K562 (cell line): ENCODE measurements around the gene HNRNPA2B1. TPM values are rescaled to one million over a fixed set of nuclear protein-coding genes. Genes with fewer than 3 reads are reported as not detected.

Experiments
- ATF1 ChIP-seq, 2 experiments: fragments of 450-650 bp in 1 of 2; IDR thresholded peaks; 2 replicates each; pipeline ENCODE4 v1.6.1; 2016; ENCODE audit warnings: missing compliant biosample characterization in 1 of 2, missing genetic modification characterization in 1 of 2
- FOXO4 ChIP-seq: fragments of 450-650 bp; formaldehyde crosslinking; IDR thresholded peaks from 2 replicates; pipeline ENCODE4 v1.4.0; 2020; ENCODE audit warnings: mild to moderate bottlenecking, moderate library complexity
- FOXP4 ChIP-seq: sonication (generic); formaldehyde crosslinking; IDR thresholded peaks from 2 replicates; pipeline ENCODE4 v1.8.0; 2022; ENCODE audit warnings: mild to moderate bottlenecking, missing genetic modification reagents, borderline replicate concordance
- HDAC3 ChIP-seq: fragments of 450-650 bp; IDR thresholded peaks from 2 replicates; pipeline ENCODE4 v1.6.1; 2018; ENCODE audit warnings: borderline replicate concordance, mild to moderate bottlenecking, moderate library complexity; ENCODE audit not compliant: partially characterized antibody
- KHSRP ChIP-seq: fragments of 450-650 bp; IDR thresholded peaks from 2 replicates; pipeline ENCODE4 v1.6.1; 2017
- NFATC3 ChIP-seq: fragments of 450-650 bp; IDR thresholded peaks from 2 replicates; pipeline ENCODE4 v1.6.1; 2017; ENCODE audit warnings: mild to moderate bottlenecking
- OTX1 ChIP-seq: fragments of 450-650 bp; formaldehyde crosslinking; IDR thresholded peaks from 2 replicates; pipeline ENCODE4 v1.4.0; 2022; ENCODE audit warnings: mild to moderate bottlenecking
- PHF21A ChIP-seq: fragments of 450-650 bp; IDR thresholded peaks from 2 replicates; pipeline ENCODE4 v1.6.1; 2017; ENCODE audit warnings: low read depth, borderline replicate concordance
- PTRF ChIP-seq: fragments of 450-650 bp; IDR thresholded peaks from 2 replicates; pipeline ENCODE4 v1.6.1; 2016; ENCODE audit warnings: mild to moderate bottlenecking, missing genetic modification characterization, missing compliant biosample characterization
- PYGO2 ChIP-seq: fragments of 450-650 bp; IDR thresholded peaks from 2 replicates; pipeline ENCODE4 v1.6.1; 2016; ENCODE audit warnings: mild to moderate bottlenecking, missing genetic modification characterization, moderate library complexity, missing compliant biosample characterization
- RBM22 ChIP-seq: fragments of 200-400 bp; formaldehyde crosslinking; IDR thresholded peaks from 2 replicates; pipeline ENCODE4 v1.6.1; 2018; ENCODE audit warnings: low read length, low read depth; ENCODE audit not compliant: poor library complexity, severe bottlenecking
- TAF1 ChIP-seq: IDR thresholded peaks from 2 replicates; pipeline ENCODE4 v1.6.1; 2011; ENCODE audit warnings: mild to moderate bottlenecking, low read length, moderate library complexity; ENCODE audit not compliant: insufficient read depth, control insufficient read depth, severe bottlenecking; ENCODE audit errors: extremely low read depth
- TBL1XR1 ChIP-seq, 2 experiments: IDR thresholded peaks; 2 replicates each; pipeline ENCODE4 v1.6.1; 2012; ENCODE audit warnings: improper control_type of control experiment in 2 of 2, low read length in 2 of 2, mild to moderate bottlenecking in 1 of 2
- TEAD4 ChIP-seq, 2 experiments: sonication (generic) in 1 of 2; formaldehyde crosslinking in 1 of 2; IDR thresholded peaks; 2 replicates each; pipeline versions ENCODE4 v1.6.1 to v1.8.0; 2012 to 2022; ENCODE audit warnings: borderline replicate concordance in 1 of 2, inconsistent platforms in 1 of 2, low read length in 1 of 2, mild to moderate bottlenecking in 1 of 2, missing genetic modification reagents in 1 of 2
- ZBTB12 ChIP-seq: fragments of 250-450 bp; sonication (Bioruptor Pico); IDR thresholded peaks from 2 replicates; pipeline ENCODE4 v1.4.0; 2020
- ZBTB17 ChIP-seq: fragments of 450-650 bp; formaldehyde crosslinking; IDR thresholded peaks from 2 replicates; pipeline ENCODE4 v1.4.0; 2020; ENCODE audit warnings: mild to moderate bottlenecking
- ZFP36 ChIP-seq: fragments of 150-350 bp; IDR thresholded peaks from 2 replicates; pipeline ENCODE4 v1.6.1; 2018; ENCODE audit warnings: low read length, low read depth; ENCODE audit not compliant: partially characterized antibody
- ZNF740 ChIP-seq, 3 experiments: fragments of 200-800 bp in 1 of 3; sonication (Bioruptor generic) in 1 of 3; sonication (generic) in 1 of 3; formaldehyde crosslinking in 1 of 3; IDR thresholded peaks; 2 replicates each; pipeline versions ENCODE4 v1.6.1 to v1.8.0; 2016 to 2022; ENCODE audit warnings: mild to moderate bottlenecking in 2 of 3, missing compliant biosample characterization in 2 of 3, missing genetic modification characterization in 2 of 3, missing genetic modification reagents in 1 of 3
- ZNF75A ChIP-seq: fragments of 450-650 bp; formaldehyde crosslinking; IDR thresholded peaks from 2 replicates; pipeline ENCODE4 v1.4.0; 2020; ENCODE audit warnings: mild to moderate bottlenecking
- ZNF766 ChIP-seq: fragments of 200-800 bp; sonication (Bioruptor generic); conservative IDR thresholded peaks from 2 replicates; pipeline ENCODE4 v1.6.1; 2016; ENCODE audit warnings: missing genetic modification characterization, missing compliant biosample characterization
- ZZZ3 ChIP-seq: fragments of 450-650 bp; IDR thresholded peaks from 2 replicates; pipeline ENCODE4 v1.6.1; 2016; ENCODE audit warnings: antibody characterized with exemption, mild to moderate bottlenecking, moderate library complexity
- polyA plus RNA-seq, 8 experiments: library from polyadenylated mRNA; depleted of rRNA in 4 of 8; stranded (reverse) in 5 of 8; unstranded in 3 of 8; fragments of >200 nt; fragmentation: Nextera tagmentation in 2 of 8; fragmentation: Illumina TruSeq in 1 of 8; extraction: Ambion mirVana in 2 of 8; extraction: Trizol in 1 of 8; gene quantifications; 2 replicates each; pipeline versions ENCODE4 v1.2.1 to v1.2.3, GENCODE V29; 2011 to 2014; ENCODE audit warnings: inconsistent platforms in 1 of 8, missing spikeins in 1 of 8
- total RNA-seq, 7 experiments: library from RNA; depleted of rRNA in 6 of 7; stranded (reverse); fragments of >200 nt in 6 of 7; fragmentation: Illumina TruSeq in 2 of 7; extraction: Trizol in 2 of 7; gene quantifications; 2 replicates each; pipeline versions ENCODE4 v1.2.1 to v1.2.3, GENCODE V29; 2011 to 2021; ENCODE audit warnings: low replicate concordance in 1 of 7

Gene HNRNPA2B1
- total and polyA plus RNA-seq, 9 of the 15 experiments (the other 6 are each of a cell fraction or from before 2014, with no cell fraction given): 630 to 1,989 (median 865) TPM

GRCh38 chr7:26188206-26188956 is 12.2 kb downstream of the HNRNPA2B1 start (continued):
- TF ChIP-seq ZNF740 (CRISPR knock-in tag; IDR thresholded peaks at IDR 0.05) (no peak; the same call in 1 of the 2 replicates), ZNF740 (tag; IDR thresholded peaks at IDR 0.05) (no peak), PTRF (no peak), TEAD4 (IDR thresholded peaks at IDR 0.05; ENCODE audit: low read length) (peak; percentile 44; the same call in 1 of the 2 replicates), TEAD4 (CRISPR knock-in tag; IDR thresholded peaks at IDR 0.05; ENCODE audit: borderline replicate concordance) (no peak), FOXO4 (no peak; the same call in none of the 2 replicates), ATF1 (CRISPR knock-in tag; IDR thresholded peaks at IDR 0.05) (no peak), ATF1 (tag; IDR thresholded peaks at IDR 0.05) (no peak), TBL1XR1 (IDR thresholded peaks at IDR 0.05; ENCODE audit: low read length in 2 of 2) (0 out of 4 replicates have a peak, but pooled peaks of 1 of the 2 experiments have one; percentile 6), OTX1 (CRISPR knock-in tag) (no peak), PYGO2 (no peak), ZNF766 (CRISPR knock-in tag) (no peak), ZFP36 (no peak), HDAC3 (no peak), KHSRP (peak; percentile 43; the same call in 1 of the 2 replicates), TAF1 (no peak), PHF21A (no peak), NFATC3 (no peak), ZZZ3 (no peak), FOXP4 (0 out of 2 replicates have a peak, but pooled peaks have one; percentile 18), ZNF75A (CRISPR knock-in tag) (no peak), ZBTB12 (no peak), ZBTB17 (CRISPR knock-in tag) (peak; percentile 31; the same call in 1 of the 2 replicates), RBM22 (peak; percentile 13)
